IPS-20b (cell line): Measurements from ENCODE around the gene GDAP2.

Experiments used
- H3K27ac ChIP-seq: one replicate; pipeline ENCODE4 v1.5.1; 2013; ENCODE audit warnings: low read length
- H3K27me3 ChIP-seq: 2 replicates; pipeline ENCODE4 v1.6.1; 2013; ENCODE audit warnings: mild to moderate bottlenecking, low read length, inconsistent platforms; ENCODE audit not compliant: insufficient read depth
- H3K36me3 ChIP-seq: 2 replicates; pipeline ENCODE4 v1.6.1; 2013; ENCODE audit warnings: low read depth, mild to moderate bottlenecking, inconsistent platforms, low read length, moderate library complexity; ENCODE audit not compliant: insufficient read depth
- H3K4me1 ChIP-seq: 2 replicates; pipeline ENCODE4 v1.6.1; 2013; ENCODE audit warnings: mild to moderate bottlenecking, control low read depth, inconsistent platforms, low read length, moderate library complexity; ENCODE audit not compliant: insufficient read depth
- H3K4me3 ChIP-seq: 2 replicates; pipeline ENCODE4 v1.5.1; 2013; ENCODE audit warnings: mild to moderate bottlenecking, low read length, inconsistent platforms
- H3K9ac ChIP-seq: 2 replicates; pipeline ENCODE4 v1.6.1; 2013; ENCODE audit warnings: low read depth, mild to moderate bottlenecking, inconsistent platforms, low read length, moderate library complexity
- H3K9me3 ChIP-seq: 2 replicates; pipeline ENCODE4 v1.6.1; 2013; ENCODE audit warnings: mild to moderate bottlenecking, low read depth, low read length, inconsistent platforms; ENCODE audit not compliant: insufficient read depth

The GDAP2 gene

GRCh38 chr1:117820096-117820495 lies 109.3 kb downstream of the GDAP2 start:
- Histone ChIP-seq H3K4me3 (no peak overlapping the region), H3K9me3 (peaks cover 5% of the 10 kb centered on the region; the same call in 1 of the 2 replicates), H3K27ac (no peak overlapping the region), H3K9ac (no peak overlapping the region), H3K4me1 (no peaks in the 10 kb centered on the region), H3K27me3 (no peaks in the 10 kb centered on the region), H3K36me3 (no peaks in the 10 kb centered on the region)

DNA sequence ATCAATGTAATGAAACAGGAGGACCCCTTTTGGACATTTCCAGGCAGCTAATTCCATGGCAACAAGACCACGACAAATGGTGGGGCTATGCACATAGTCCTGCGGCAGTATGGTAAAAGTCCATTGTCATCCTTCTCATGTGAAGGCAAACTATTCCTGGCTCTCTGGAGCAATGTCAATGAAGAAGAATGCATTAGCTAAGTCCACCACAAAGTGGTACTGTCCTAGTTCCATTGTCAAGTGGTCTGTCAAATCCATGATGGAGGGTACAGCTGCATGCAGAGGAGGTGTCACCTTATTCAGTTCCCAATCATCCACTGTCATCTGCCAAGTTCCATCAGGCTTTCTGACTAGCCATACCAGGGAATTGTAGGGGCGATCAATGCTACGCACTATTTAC lies 110.1 kb downstream of the GDAP2 start:
- Histone ChIP-seq H3K27me3 (no peaks in the 10 kb centered on the region), H3K27ac (no peak overlapping the region), H3K9me3 (peaks cover 5% of the 10 kb centered on the region; the same call in 1 of the 2 replicates), H3K4me1 (no peaks in the 10 kb centered on the region), H3K9ac (no peak overlapping the region), H3K4me3 (no peak overlapping the region), H3K36me3 (no peaks in the 10 kb centered on the region)

DNA sequence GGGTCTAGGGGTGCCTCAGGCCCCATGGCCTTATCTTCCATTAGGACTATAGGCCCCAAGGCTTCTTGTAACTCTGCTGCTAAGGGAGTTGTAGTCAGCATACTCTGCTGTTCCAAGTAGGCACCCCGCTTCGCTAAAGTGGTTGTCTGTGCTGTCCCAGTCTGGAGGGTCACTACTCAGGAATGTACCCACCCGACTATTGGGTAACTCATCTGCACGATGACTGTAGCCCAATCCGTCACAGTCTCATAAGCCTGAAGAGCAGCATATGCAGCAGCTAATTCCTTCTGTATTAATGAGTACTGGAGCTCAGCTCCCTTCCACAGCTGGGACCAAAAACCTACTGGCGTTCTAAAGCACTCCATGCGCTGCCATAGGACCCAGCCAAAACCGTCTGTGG lies 111.0 kb downstream of the GDAP2 start:
- Histone ChIP-seq H3K9ac (no peak overlapping the region), H3K27ac (no peak overlapping the region), H3K27me3 (no peaks in the 10 kb centered on the region), H3K4me1 (no peaks in the 10 kb centered on the region), H3K4me3 (no peak overlapping the region), H3K36me3 (no peaks in the 10 kb centered on the region), H3K9me3 (peaks cover 5% of the 10 kb centered on the region; the same call in 1 of the 2 replicates)

- H3K9me3 ChIP-seq: peaks cover 5% of the 10 kb centered on the region; the same call in 1 of the 2 replicates
- H3K9ac ChIP-seq: no peak overlapping the region
- no peak overlapping the region for H3K27ac ChIP-seq
- H3K4me3 ChIP-seq: no peak overlapping the region
- no peaks in the 10 kb centered on the region for H3K27me3 ChIP-seq
- no peaks in the 10 kb centered on the region for H3K4me1 ChIP-seq
- H3K36me3 ChIP-seq: no peaks in the 10 kb centered on the region
These were observed 111.8 kb downstream of the GDAP2 start for GRCh38 chr1:117817629-117818028.

DNA sequence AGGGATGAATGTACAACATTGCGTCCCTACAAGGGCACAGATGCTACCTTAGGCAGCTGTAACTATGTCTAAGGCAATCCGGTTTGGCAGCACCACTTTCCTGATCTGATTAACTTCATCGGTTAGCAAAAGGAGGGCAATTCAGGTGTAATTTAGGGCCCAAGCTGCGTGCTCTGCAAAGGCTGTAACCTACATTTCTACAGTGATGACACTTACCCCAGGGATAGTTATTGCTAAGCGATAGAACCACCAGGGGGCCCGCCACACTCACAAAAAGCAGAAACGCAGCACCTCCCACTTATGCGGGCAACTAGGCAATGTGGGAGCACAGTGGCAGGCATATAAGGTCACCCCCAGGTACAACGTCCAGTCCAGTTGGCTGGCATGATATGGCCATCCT lies 113.5 kb downstream of the GDAP2 start:
- no peaks in the 10 kb centered on the region for H3K9me3 ChIP-seq
- no peaks in the 10 kb centered on the region for H3K27me3 ChIP-seq
- no peaks in the 10 kb centered on the region for H3K4me1 ChIP-seq
- H3K36me3 ChIP-seq: no peaks in the 10 kb centered on the region
- no peak overlapping the region for H3K27ac ChIP-seq
- H3K9ac ChIP-seq: no peak overlapping the region
- H3K4me3 ChIP-seq: no peak overlapping the region

DNA sequence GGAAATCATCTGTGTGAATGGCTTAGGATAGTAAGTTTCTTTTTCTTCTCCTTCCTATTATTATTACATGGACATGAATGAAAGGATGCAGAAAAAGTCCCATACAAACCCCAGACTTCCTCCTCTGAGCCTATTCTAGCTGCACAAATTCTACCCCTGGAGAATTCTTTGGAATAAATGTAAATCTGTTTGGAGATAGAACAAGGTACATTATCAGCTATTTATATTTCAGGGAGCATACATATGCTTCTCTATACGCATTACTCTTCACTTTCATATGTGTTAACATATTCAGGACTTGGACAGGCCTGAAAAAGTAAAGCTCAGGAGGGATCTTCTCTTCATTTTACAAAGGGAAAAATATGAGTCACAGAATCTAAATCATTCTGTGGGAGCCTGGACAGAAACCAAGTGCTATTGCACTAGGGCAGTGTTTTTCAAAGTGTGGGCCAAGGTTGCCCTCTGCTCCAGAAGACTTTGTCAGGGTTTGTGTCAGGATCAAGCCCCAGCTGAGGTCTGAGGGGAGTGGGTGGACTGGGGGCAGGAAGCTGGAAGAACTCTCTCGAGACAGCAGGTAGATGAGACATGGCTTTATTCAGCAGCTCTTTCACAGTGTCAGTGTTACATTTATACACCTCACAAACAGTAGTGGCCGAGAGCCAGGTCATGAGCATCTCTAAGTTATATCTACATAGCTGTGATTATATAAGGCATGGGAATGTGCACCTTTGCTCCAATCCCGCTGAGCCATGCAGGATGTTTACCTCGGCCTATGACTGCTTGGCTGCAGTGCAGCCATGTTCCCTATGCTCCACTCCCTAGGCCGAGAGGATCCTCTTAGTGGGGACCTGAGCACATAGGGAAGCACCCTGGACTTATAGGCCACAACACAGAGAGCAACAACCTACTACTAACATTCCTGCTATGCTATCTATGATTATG lies 114.3 kb downstream of the GDAP2 start:
- Histone ChIP-seq H3K9me3 (no peaks in the 10 kb centered on the region), H3K27me3 (no peaks in the 10 kb centered on the region), H3K4me1 (no peaks in the 10 kb centered on the region), H3K9ac (no peak overlapping the region), H3K4me3 (no peak overlapping the region), H3K36me3 (no peaks in the 10 kb centered on the region), H3K27ac (no peak overlapping the region)
